Choroid plexus epithelial cell (primary cell): ENCODE measurements around the gene ZNF783.
"Not testable (repeated sequence)": the region's sequence is repeated elsewhere in the genome, so short reads cannot be mapped to it uniquely, and the experiment has no call there.

Experiments used
- DNase-seq: peaks from one replicate; pipeline ENCODE4 v3.0.0-alpha.2; 2010; ENCODE audit warnings: low read depth
- H3K4me3 ChIP-seq: 2 replicates; pipeline ENCODE4 v1.5.1; 2011; ENCODE audit warnings: low read depth, mild to moderate bottlenecking, control low read depth, low read length, moderate library complexity
- TF ChIP-seq, protein P1 (sequence below): conservative IDR thresholded peaks from 2 replicates; pipeline ENCODE4 v1.5.1; 2011; ENCODE audit warnings: low read depth, mild to moderate bottlenecking, control low read depth, inconsistent platforms, low read length, moderate library complexity

ZNF783 gene

DNA sequence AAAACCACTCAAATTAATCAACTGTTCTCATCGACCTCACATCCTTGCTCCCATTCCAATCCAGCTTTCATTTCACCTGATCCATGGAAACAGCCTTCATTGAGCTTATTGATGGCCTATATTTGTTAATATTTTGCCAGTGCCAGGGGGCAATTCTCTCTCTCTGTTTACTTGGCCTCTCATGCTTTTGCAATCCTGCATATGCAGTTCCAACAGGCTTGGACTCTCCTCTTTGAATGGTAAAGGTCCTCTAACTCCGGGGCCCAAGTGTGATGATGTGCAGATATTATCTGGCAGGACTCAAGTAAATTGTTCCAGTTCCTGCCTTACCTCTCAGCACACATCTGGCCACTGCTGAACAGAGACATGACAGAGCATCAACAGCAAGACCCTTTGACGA is 67.3 kb downstream of the ZNF783 start:
- no peak for DNase-seq
- H3K4me3 ChIP-seq: no peak overlapping the region
- TF ChIP-seq, protein P1, sequence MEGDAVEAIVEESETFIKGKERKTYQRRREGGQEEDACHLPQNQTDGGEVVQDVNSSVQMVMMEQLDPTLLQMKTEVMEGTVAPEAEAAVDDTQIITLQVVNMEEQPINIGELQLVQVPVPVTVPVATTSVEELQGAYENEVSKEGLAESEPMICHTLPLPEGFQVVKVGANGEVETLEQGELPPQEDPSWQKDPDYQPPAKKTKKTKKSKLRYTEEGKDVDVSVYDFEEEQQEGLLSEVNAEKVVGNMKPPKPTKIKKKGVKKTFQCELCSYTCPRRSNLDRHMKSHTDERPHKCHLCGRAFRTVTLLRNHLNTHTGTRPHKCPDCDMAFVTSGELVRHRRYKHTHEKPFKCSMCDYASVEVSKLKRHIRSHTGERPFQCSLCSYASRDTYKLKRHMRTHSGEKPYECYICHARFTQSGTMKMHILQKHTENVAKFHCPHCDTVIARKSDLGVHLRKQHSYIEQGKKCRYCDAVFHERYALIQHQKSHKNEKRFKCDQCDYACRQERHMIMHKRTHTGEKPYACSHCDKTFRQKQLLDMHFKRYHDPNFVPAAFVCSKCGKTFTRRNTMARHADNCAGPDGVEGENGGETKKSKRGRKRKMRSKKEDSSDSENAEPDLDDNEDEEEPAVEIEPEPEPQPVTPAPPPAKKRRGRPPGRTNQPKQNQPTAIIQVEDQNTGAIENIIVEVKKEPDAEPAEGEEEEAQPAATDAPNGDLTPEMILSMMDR: no peak

GRCh38 chr7:149329766-149330334 is 67.9 kb downstream of the ZNF783 start:
- TF ChIP-seq, protein P1: peak; percentile 16
- no peak for DNase-seq
- no peak overlapping the region for H3K4me3 ChIP-seq

GRCh38 chr7:149330914-149331567 is 69.0 kb downstream of the ZNF783 start:
- TF ChIP-seq, protein P1: no peak
- H3K4me3 ChIP-seq: no peak overlapping the region
- DNase-seq: no peak

DNA sequence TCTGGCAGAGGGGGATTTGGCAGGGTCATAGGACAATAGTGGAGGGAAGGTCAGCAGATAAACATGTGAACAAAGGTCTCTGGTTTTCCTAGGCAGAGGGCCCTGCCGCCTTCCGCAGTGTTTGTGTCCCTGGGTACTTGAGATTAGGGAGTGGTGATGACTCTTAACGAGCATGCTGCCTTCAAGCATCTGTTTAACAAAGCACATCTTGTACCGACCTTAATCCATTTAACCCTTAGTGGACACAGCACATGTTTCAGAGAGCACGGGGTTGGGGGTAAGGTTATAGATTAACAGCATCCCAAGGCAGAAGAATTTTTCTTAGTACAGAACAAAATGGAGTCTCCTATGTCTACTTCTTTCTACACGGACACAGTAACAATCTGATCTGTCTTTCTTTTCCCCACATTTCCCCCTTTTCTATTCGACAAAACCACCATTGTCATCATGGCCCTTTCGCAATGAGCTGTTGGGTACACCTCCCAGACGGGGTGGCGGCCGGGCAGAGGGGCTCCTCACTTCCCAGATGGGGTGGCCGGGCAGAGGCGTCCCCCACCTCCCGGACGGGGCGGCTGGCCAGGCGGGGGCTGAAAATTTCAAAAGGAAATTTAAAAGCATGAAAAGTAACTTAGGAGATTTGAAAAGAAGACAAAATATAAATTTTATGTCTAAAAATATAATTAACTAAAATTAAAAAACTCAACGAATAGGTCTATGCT is 70.8 kb downstream of the ZNF783 start:
- not testable (repeated sequence) for H3K4me3 ChIP-seq, DNase-seq

DNA sequence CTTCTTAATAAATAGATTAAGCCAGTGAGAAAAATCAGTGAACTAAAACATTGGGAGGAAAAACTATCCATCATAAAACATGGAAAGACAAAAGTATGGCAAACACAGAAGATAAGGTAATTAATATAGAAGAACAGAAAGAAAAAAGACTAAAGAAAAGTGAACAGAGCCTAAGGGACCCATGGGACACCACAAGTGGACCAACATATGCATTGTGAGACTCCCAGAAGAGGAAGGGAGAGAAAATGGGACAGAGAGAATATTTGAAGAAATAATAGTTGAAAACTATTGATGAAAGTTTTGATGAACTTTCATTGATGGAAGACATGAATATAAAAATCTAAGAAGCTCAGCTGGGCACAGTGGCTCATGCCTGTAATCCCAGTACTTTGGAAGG is 71.3 kb downstream of the ZNF783 start:
- no peak overlapping the region for H3K4me3 ChIP-seq
- TF ChIP-seq, protein P1: no peak
- no peak for DNase-seq

DNA sequence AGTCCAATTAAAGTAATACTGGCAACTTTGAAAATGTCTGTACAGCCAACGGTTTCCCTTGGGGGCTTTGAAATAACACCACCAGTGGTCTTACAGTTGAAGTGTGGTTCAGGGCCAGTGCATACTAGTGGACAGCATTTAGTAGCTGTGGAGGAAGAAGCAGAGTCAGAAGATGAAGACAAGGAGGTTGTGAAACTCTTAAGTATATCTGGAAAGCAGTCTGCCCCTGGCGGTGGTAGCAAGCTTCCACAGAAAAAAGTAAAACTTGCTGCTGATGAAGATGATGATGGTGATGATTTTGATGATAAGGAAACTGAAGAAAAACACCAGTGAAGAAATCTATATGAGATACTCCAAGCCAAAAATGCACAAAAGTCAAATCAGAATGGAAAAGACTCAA is 72.2 kb downstream of the ZNF783 start:
- no peak overlapping the region for H3K4me3 ChIP-seq
- no peak for DNase-seq
- TF ChIP-seq, protein P1: peak; percentile 12
